ENCODE data around the gene VAT1L. TPM values are rescaled to one million over a fixed set of nuclear protein-coding genes. Genes with fewer than 3 reads are reported as not detected.

Gene VAT1L
- total RNA-seq, 1 donor from 2014 or later: 1.1 TPM

DNA sequence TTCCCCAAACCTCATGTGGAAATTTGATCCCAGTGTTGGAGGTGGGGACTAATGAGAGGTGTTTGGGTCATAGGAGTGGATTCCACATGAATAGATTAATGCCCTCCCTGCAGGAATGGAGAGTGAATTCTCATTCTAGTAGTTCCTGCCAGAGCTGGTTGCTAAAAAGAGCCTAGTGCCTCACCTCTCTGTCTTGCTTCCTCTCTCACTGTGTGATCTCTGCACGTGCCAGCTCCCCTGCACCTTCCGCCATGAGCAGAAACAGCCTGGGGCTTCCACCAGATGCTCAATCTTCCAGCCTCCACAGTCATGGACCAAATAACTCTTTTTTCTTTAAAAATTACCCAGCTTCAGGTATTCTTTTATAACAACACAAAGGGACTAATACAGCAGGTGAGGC, 161.1 kb downstream of the VAT1L start:
- H3K36me3 Mint-ChIP-seq (ENCODE audit: low read depth, unreplicated experiment): no peaks in the 10 kb centered on the region

DNA sequence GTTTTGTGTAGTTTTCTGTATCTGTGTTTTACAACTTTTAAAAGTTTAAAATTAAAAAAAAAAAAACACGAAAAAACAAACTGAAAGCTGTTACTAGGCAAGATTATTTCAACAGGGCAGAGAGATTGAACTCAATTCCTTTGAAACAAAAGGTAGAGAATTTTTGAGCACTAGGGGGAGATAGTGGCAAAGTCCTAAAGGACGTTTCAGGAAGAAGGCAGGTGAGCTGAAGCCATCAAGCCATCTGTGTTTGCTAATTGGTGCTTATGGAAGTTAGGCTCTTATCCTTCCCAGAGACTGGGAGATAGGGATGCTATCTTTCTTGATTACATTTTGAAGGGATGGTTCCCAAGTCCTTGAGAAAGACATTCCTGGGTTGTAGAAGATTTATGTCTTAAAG, 163.4 kb downstream of the VAT1L start:
- no peak overlapping the region for H3K27ac Mint-ChIP-seq (ENCODE audit: unreplicated experiment)
- peaks cover 3% of the 10 kb centered on the region for H3K27me3 Mint-ChIP-seq (ENCODE audit: unreplicated experiment)
- no peaks in the 10 kb centered on the region for H3K36me3 Mint-ChIP-seq (ENCODE audit: low read depth, unreplicated experiment)
- H3K4me3 Mint-ChIP-seq (ENCODE audit: unreplicated experiment): no peak overlapping the region
- no peak for DNase-seq (ENCODE audit: low spot score)
- H3K4me1 Mint-ChIP-seq (ENCODE audit: unreplicated experiment): peaks cover 7% of the 10 kb centered on the region
- TF ChIP-seq, protein P1, sequence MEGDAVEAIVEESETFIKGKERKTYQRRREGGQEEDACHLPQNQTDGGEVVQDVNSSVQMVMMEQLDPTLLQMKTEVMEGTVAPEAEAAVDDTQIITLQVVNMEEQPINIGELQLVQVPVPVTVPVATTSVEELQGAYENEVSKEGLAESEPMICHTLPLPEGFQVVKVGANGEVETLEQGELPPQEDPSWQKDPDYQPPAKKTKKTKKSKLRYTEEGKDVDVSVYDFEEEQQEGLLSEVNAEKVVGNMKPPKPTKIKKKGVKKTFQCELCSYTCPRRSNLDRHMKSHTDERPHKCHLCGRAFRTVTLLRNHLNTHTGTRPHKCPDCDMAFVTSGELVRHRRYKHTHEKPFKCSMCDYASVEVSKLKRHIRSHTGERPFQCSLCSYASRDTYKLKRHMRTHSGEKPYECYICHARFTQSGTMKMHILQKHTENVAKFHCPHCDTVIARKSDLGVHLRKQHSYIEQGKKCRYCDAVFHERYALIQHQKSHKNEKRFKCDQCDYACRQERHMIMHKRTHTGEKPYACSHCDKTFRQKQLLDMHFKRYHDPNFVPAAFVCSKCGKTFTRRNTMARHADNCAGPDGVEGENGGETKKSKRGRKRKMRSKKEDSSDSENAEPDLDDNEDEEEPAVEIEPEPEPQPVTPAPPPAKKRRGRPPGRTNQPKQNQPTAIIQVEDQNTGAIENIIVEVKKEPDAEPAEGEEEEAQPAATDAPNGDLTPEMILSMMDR (IDR thresholded peaks at IDR 0.05; ENCODE audit: unreplicated experiment): peak; percentile 43
- H3K9me3 Mint-ChIP-seq (ENCODE audit: unreplicated experiment): no peaks in the 10 kb centered on the region

More for the DNA sequence above, 161.1 kb downstream of the VAT1L start:
- DNase-seq (ENCODE audit: low spot score): no peak
- H3K9me3 Mint-ChIP-seq (ENCODE audit: unreplicated experiment): no peaks in the 10 kb centered on the region
- H3K27ac Mint-ChIP-seq (ENCODE audit: unreplicated experiment): no peak overlapping the region
- H3K4me1 Mint-ChIP-seq (ENCODE audit: unreplicated experiment): no peaks in the 10 kb centered on the region
- no peak overlapping the region for H3K4me3 Mint-ChIP-seq (ENCODE audit: unreplicated experiment)
- TF ChIP-seq, protein P1 (IDR thresholded peaks at IDR 0.05; ENCODE audit: unreplicated experiment): no peak
- peaks cover 3% of the 10 kb centered on the region for H3K27me3 Mint-ChIP-seq (ENCODE audit: unreplicated experiment)

DNA sequence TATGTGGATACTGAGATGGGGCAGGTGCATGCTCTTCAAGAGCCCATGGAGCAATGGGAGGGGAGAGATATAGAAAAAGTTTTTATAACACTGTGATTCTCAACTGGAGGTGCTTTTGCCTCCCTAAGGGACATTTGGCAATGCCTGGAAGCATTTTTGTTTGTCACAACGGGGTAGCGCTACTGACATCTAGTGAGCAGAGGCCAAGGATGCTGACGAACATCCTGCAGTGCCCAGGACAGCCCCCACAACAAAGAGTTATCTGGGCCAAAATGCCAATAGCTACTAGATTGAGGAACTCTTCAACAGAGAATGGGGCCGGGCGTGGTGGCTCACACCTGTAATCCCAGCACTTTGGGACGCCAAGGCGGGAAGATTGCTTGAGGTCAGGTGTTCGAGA, 166.8 kb downstream of the VAT1L start:
- Mint-ChIP-seq H3K27me3 (ENCODE audit: unreplicated experiment) (no peaks in the 10 kb centered on the region), H3K27ac (ENCODE audit: unreplicated experiment) (no peak overlapping the region), H3K9me3 (ENCODE audit: unreplicated experiment) (no peaks in the 10 kb centered on the region), H3K4me3 (ENCODE audit: unreplicated experiment) (no peak overlapping the region), H3K36me3 (ENCODE audit: low read depth, unreplicated experiment) (no peaks in the 10 kb centered on the region), H3K4me1 (ENCODE audit: unreplicated experiment) (peaks cover 7% of the 10 kb centered on the region)
- no peak for DNase-seq (ENCODE audit: low spot score)
- TF ChIP-seq, protein P1 (IDR thresholded peaks at IDR 0.05; ENCODE audit: unreplicated experiment): no peak

DNA sequence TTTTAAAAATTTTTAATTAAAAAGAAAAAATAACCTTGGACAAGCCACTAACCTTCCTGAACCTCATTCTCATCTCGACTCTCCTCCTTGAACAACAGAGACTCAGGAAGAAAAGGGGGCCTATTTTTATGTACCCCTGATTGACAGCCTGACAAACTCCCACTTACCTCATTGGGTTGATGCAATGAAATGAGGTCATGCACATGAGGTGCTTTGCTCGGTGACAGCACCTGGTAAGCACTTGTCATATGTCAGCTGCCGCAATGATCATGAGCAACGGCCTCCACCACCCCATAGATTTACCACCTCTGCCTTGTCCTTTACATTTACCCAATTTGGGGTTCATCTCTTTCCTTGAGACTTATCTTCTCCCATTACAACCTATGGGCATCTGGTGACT, 167.9 kb downstream of the VAT1L start:
- TF ChIP-seq, protein P1 (IDR thresholded peaks at IDR 0.05; ENCODE audit: unreplicated experiment): no peak
- Mint-ChIP-seq H3K9me3 (ENCODE audit: unreplicated experiment) (no peaks in the 10 kb centered on the region), H3K36me3 (ENCODE audit: low read depth, unreplicated experiment) (no peaks in the 10 kb centered on the region), H3K4me1 (ENCODE audit: unreplicated experiment) (peaks cover 7% of the 10 kb centered on the region), H3K27ac (ENCODE audit: unreplicated experiment) (no peak overlapping the region), H3K4me3 (ENCODE audit: unreplicated experiment) (no peak overlapping the region), H3K27me3 (ENCODE audit: unreplicated experiment) (no peaks in the 10 kb centered on the region)
- no peak for DNase-seq (ENCODE audit: low spot score)

DNA sequence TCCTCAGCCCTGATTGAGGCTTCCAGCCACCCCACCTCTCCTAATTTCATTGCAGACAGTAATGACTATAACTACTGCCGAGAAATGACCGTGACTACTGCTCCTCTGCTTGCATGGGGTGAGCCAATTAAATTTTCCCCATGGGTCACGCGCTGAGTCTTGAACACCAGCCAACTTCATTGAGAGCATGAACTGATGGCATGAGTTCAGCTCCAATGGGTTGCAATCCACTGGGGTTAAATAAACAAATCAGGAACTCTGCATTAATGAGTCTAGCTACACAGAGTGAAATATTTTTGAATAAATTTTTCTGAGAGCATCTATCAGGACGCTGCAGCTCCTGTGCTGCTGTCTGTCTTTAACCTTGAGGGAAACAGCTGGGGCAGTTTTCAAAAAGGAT, 172.4 kb downstream of the VAT1L start:
- TF ChIP-seq, protein P1 (IDR thresholded peaks at IDR 0.05; ENCODE audit: unreplicated experiment): no peak
- H3K4me3 Mint-ChIP-seq (ENCODE audit: unreplicated experiment): no peak overlapping the region
- no peaks in the 10 kb centered on the region for H3K9me3 Mint-ChIP-seq (ENCODE audit: unreplicated experiment)
- DNase-seq (ENCODE audit: low spot score): no peak
- H3K27me3 Mint-ChIP-seq (ENCODE audit: unreplicated experiment): no peaks in the 10 kb centered on the region
- peaks cover 31% of the 10 kb centered on the region for H3K4me1 Mint-ChIP-seq (ENCODE audit: unreplicated experiment)
- no peaks in the 10 kb centered on the region for H3K36me3 Mint-ChIP-seq (ENCODE audit: low read depth, unreplicated experiment)
- no peak overlapping the region for H3K27ac Mint-ChIP-seq (ENCODE audit: unreplicated experiment)

Measured in endothelial cell (in vitro differentiated cells).